HCT116 (cell line): ENCODE data around the gene FAN1. TPM values are rescaled to one million over a fixed set of nuclear protein-coding genes. Genes with fewer than 3 reads are reported as not detected.

Experiments used
- ATAC-seq: fragments of 200-7000 bp; cut with Tn5 transposase; 2 replicates; pipeline ENCODE4 v1.9.1; 2020; ENCODE audit warnings: mild to moderate bottlenecking, moderate library complexity
- BruUV-seq: library from RNA; stranded (reverse); fragments of 400-500 nt; replicated peaks from 2 replicates; lab custom pipeline; 2021; lab: Mats Ljungman, UMichigan
- CTCF ChIA-PET: fragments of 300-600 bp; sonication (Branson Sonifier 250); formaldehyde crosslinking; loops from one replicate; lab custom pipeline; 2021; ENCODE audit warnings: antibody characterized with exemption; lab: Charles Lee
- POLR2A ChIA-PET: fragments of 300-600, 350-600 bp; sonication (Branson Sonifier 250); formaldehyde crosslinking; loops from one replicate; lab custom pipeline; 2021; ENCODE audit warnings: antibody characterized with exemption; lab: Charles Lee
- RAD21 ChIA-PET, 2 experiments: fragments of 300-600 bp; sonication (Branson Sonifier 250); formaldehyde crosslinking; loops; one replicate each; lab custom pipeline; 2023; ENCODE audit warnings: low total read pairs in 2 of 2; ENCODE audit not compliant: uncharacterized antibody in 2 of 2, unreplicated experiment in 2 of 2, low non-redundant PET in 1 of 2; lab: Charles Lee
- DNase-seq: peaks from one replicate; pipeline ENCODE4 v3.0.0-alpha.2; 2010; ENCODE audit warnings: low read depth, low spot score
- H2AFZ ChIP-seq: fragments of 200-600 bp; shearing (Covaris generic), sonication (generic); 2 replicates; pipeline ENCODE4 v1.6.1; 2017; ENCODE audit warnings: low read depth, mixed run types, mixed read lengths, antibody characterized with exemption, low read length; ENCODE audit not compliant: poor library complexity, severe bottlenecking
- H3K27ac ChIP-seq: 2 replicates; pipeline ENCODE4 v1.5.1; 2012; ENCODE audit warnings: low read depth, low read length
- H3K27me3 ChIP-seq: fragments of 200-600 bp; sonication (generic); 2 replicates; pipeline ENCODE4 v1.6.1; 2016; ENCODE audit warnings: mixed run types, low read length, mixed read lengths; ENCODE audit not compliant: insufficient read depth
- H3K36me3 ChIP-seq, 2 experiments: fragments of 200-500 bp in 1 of 2; fragments of 200-600 bp in 1 of 2; sonication (Bioruptor generic) in 1 of 2; sonication (generic) in 1 of 2; 2 replicates each; pipeline versions ENCODE4 v1.5.1 to v1.6.1; 2014 to 2016; ENCODE audit warnings: low read length in 2 of 2, inconsistent platforms in 1 of 2, mixed read lengths in 1 of 2, mixed run types in 1 of 2; ENCODE audit not compliant: insufficient read depth in 2 of 2, control insufficient read depth in 1 of 2
- H3K4me1 ChIP-seq, 2 experiments: fragments of 200-600 bp in 1 of 2; sonication (generic) in 1 of 2; 2 replicates each; pipeline versions ENCODE4 v1.5.1 to v1.6.1; 2012 to 2017; ENCODE audit warnings: low read length in 2 of 2, inconsistent platforms in 1 of 2, mild to moderate bottlenecking in 1 of 2, mixed read lengths in 1 of 2, mixed run types in 1 of 2, moderate library complexity in 1 of 2; ENCODE audit not compliant: insufficient read depth in 2 of 2, control insufficient read depth in 1 of 2
- H3K4me2 ChIP-seq: fragments of 200-600 bp; sonication (generic); 2 replicates; pipeline ENCODE4 v1.6.1; 2017; ENCODE audit warnings: mixed run types, low read length, mixed read lengths
- H3K4me3 ChIP-seq, 2 experiments: fragments of 200-600 bp in 1 of 2; sonication (generic) in 1 of 2; replicated peaks in 1 of 2; 2 replicates each; pipeline ENCODE4 v1.5.1; 2011 to 2016; ENCODE audit warnings: low read length in 2 of 2, control low read depth in 1 of 2, low read depth in 1 of 2, mild to moderate bottlenecking in 1 of 2, mixed read lengths in 1 of 2, mixed run types in 1 of 2
- H3K79me2 ChIP-seq: fragments of 200-600 bp; sonication (generic); 2 replicates; pipeline ENCODE4 v1.6.1; 2017; ENCODE audit warnings: mild to moderate bottlenecking, mixed run types, low read length, moderate library complexity, mixed read lengths; ENCODE audit not compliant: insufficient read depth
- H3K9ac ChIP-seq: fragments of 200-600 bp; sonication (generic); 2 replicates; pipeline ENCODE4 v1.6.1; 2016; ENCODE audit warnings: low read length, mixed read lengths
- H3K9me2 ChIP-seq: fragments of 200-600 bp; sonication (generic), shearing (Covaris generic); 2 replicates; pipeline ENCODE4 v1.6.1; 2017; ENCODE audit warnings: mixed run types, mild to moderate bottlenecking, moderate library complexity; ENCODE audit not compliant: insufficient read depth
- H3K9me3 ChIP-seq, 2 experiments: fragments of 200-500 bp in 1 of 2; fragments of 200-600 bp in 1 of 2; sonication (Bioruptor generic) in 1 of 2; sonication (generic) in 1 of 2; 2 replicates each; pipeline ENCODE4 v1.6.1; 2014 to 2017; ENCODE audit warnings: low read length in 2 of 2, mixed read lengths in 2 of 2, inconsistent platforms in 1 of 2, low read depth in 1 of 2, mild to moderate bottlenecking in 1 of 2, mixed run types in 1 of 2, moderate library complexity in 1 of 2; ENCODE audit not compliant: control insufficient read depth in 1 of 2, insufficient read depth in 1 of 2
- H4K20me1 ChIP-seq: fragments of 200-600 bp; sonication (generic), shearing (Covaris generic); 2 replicates; pipeline ENCODE4 v1.6.1; 2017; ENCODE audit warnings: mixed run types, mild to moderate bottlenecking, moderate library complexity; ENCODE audit not compliant: insufficient read depth
- CBX3 ChIP-seq: IDR thresholded peaks from 2 replicates; pipeline ENCODE4 v1.6.1; 2012; ENCODE audit warnings: low read depth
- CEBPB ChIP-seq: IDR thresholded peaks from 2 replicates; pipeline ENCODE4 v1.6.1; 2012; ENCODE audit warnings: low read depth
- EGR1 ChIP-seq: IDR thresholded peaks from 2 replicates; pipeline ENCODE4 v1.6.1; 2012; ENCODE audit warnings: low read depth
- ELF1 ChIP-seq: IDR thresholded peaks from 2 replicates; pipeline ENCODE4 v1.6.1; 2012; ENCODE audit warnings: low read depth, borderline replicate concordance
- FOSL1 ChIP-seq: IDR thresholded peaks from 2 replicates; pipeline ENCODE4 v1.6.1; 2012; ENCODE audit warnings: low read depth
- JUND ChIP-seq: IDR thresholded peaks from 2 replicates; pipeline ENCODE4 v1.6.1; 2012
- POLR2A ChIP-seq: IDR thresholded peaks from 2 replicates; pipeline ENCODE4 v1.7.0; 2011; ENCODE audit warnings: borderline replicate concordance; ENCODE audit not compliant: insufficient read depth, insufficient read length; ENCODE audit errors: extremely low read depth
- RAD21 ChIP-seq: IDR thresholded peaks from 2 replicates; pipeline ENCODE4 v1.6.1; 2012; ENCODE audit warnings: low read depth, mild to moderate bottlenecking
- SIN3A ChIP-seq: IDR thresholded peaks from 2 replicates; pipeline ENCODE4 v1.6.1; 2012; ENCODE audit warnings: low read depth
- SP1 ChIP-seq: IDR thresholded peaks from 2 replicates; pipeline ENCODE4 v1.6.1; 2012; ENCODE audit warnings: low read depth
- SRF ChIP-seq: IDR thresholded peaks from 2 replicates; pipeline ENCODE4 v1.6.1; 2012; ENCODE audit warnings: low read depth
- YY1 ChIP-seq: IDR thresholded peaks from 2 replicates; pipeline ENCODE4 v1.6.1; 2011; ENCODE audit warnings: low read length, low read depth, moderate library complexity, mild to moderate bottlenecking; ENCODE audit not compliant: insufficient replicate concordance; ENCODE audit errors: extremely low read depth
- ZFX ChIP-seq: fragments of 450-650 bp; IDR thresholded peaks from 2 replicates; pipeline ENCODE4 v1.6.1; 2017
- ZNF274 ChIP-seq: fragments of 200-500 bp; sonication (Bioruptor generic); IDR thresholded peaks from 2 replicates; pipeline ENCODE4 v1.6.1; 2014; ENCODE audit warnings: mild to moderate bottlenecking, low read depth, low read length, inconsistent platforms
- intact Hi-C: fragments of 100-400 bp; cut with micrococcal nuclease; formaldehyde crosslinking; loops from 2 replicates; pipeline ENCODE4 v1.10.0; 2022
- total RNA-seq: library from RNA; stranded (reverse); gene quantifications from one replicate; pipeline ENCODE4 v1.2.1, GENCODE V29; 2021; ENCODE audit not compliant: unreplicated experiment
- TF ChIP-seq, protein P1 (sequence below): IDR thresholded peaks from 2 replicates; pipeline ENCODE4 v1.6.1; 2012
- TF ChIP-seq, protein P2 (sequence below): IDR thresholded peaks from 2 replicates; pipeline ENCODE4 v1.6.1; 2012; ENCODE audit warnings: low read depth
- TF ChIP-seq, protein P3 (sequence below): IDR thresholded peaks from 2 replicates; pipeline ENCODE4 v1.6.1; 2012

The FAN1 gene
- total RNA-seq, 1 experiment from 2014 or later, result 17.4 TPM

DNA sequence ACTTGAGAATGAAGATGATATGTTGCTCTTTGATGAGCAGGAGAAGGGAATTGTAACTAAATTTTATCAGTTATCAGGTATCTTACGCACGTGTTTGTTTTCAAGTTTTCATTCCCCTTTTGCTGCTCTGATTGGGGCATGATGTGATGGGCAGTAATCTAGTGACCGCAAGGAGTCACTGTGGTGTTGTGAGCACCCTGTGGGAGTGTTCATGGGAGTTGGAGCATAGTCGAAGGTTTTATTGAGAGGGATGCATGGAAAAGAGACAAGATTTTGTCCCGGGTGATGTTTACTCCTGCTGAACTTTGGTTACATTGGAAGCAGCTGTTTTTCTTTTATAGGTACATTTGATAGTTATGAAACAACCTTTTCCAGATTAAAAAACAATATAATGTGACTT lies 2.1 kb downstream of the FAN1 start:
- Histone ChIP-seq H4K20me1 (no peaks in the 10 kb centered on the region), H3K9me2 (no peaks in the 10 kb centered on the region), H3K79me2 (no peaks in the 10 kb centered on the region; the same call in 1 of the 2 replicates), H3K4me1 (peaks cover 5 to 16% of the 10 kb centered on the region in 2 experiments; a peak in 3 of 4 replicates), H3K9me3 (no peaks in the 10 kb centered on the region), H3K27me3 (no peaks in the 10 kb centered on the region), H3K9ac (no peak overlapping the region), H3K4me3 (no peak overlapping the region), H3K27ac (no peak overlapping the region), H3K36me3 (peaks cover 0 to 4% of the 10 kb centered on the region in 2 experiments; a peak in 2 of 4 replicates), H2AFZ (no peak overlapping the region), H3K4me2 (no peak overlapping the region)
- TF ChIP-seq POLR2A (no peak), JUND (no peak), YY1 (no peak), EGR1 (no peak), SIN3A (no peak), FOSL1 (no peak), ZNF274 (no peak), SRF (no peak), ELF1 (no peak), SP1 (no peak), CBX3 (no peak), ZFX (no peak)
- TF ChIP-seq, protein P1, sequence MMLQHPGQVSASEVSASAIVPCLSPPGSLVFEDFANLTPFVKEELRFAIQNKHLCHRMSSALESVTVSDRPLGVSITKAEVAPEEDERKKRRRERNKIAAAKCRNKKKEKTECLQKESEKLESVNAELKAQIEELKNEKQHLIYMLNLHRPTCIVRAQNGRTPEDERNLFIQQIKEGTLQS, result no peak
- no TSS peak for BruUV-seq
- CTCF ChIA-PET, result no interaction called here
- ATAC-seq (no peak), DNase-seq (no peak)
- intact Hi-C loops, result no loop called here
- RAD21 ChIA-PET, result no interaction called here
- POLR2A ChIA-PET, result no interaction called here

DNA sequence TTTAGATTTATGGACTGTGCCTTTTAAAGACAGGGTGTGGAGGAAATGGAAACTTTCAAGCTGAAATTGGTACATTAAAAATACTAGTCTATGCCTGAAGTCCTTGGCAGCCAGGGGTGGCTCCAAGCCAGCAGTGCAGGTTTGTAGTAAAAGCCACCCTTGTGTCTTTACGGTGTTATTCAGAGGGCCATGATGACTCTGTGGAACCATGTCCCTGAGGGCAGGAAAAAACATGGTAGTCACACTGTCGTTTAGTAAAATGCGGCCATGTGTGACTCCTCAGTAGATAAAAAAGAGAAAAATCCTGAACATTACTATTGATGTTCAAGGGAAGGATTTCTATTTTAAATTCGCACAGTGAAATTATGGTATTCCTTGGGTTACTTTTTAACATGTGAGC lies 2.7 kb downstream of the FAN1 start:
- ChIA-PET CTCF (no interaction called here), POLR2A (no interaction called here), RAD21 (no interaction called here)
- Histone ChIP-seq H3K36me3 (peaks cover 0 to 9% of the 10 kb centered on the region in 2 experiments; a peak in 2 of 4 replicates), H3K27me3 (no peaks in the 10 kb centered on the region), H2AFZ (no peak overlapping the region), H3K79me2 (no peaks in the 10 kb centered on the region; the same call in 1 of the 2 replicates), H4K20me1 (no peaks in the 10 kb centered on the region), H3K27ac (no peak overlapping the region), H3K4me1 (peaks cover 5 to 16% of the 10 kb centered on the region in 2 experiments; a peak in 3 of 4 replicates), H3K9me3 (no peaks in the 10 kb centered on the region), H3K4me3 (no peak overlapping the region), H3K9me2 (no peaks in the 10 kb centered on the region)
- no TSS peak for BruUV-seq
- DNase-seq, result no peak
- intact Hi-C loops, result no loop called here
- ATAC-seq, result no peak
- TF ChIP-seq, protein P2, sequence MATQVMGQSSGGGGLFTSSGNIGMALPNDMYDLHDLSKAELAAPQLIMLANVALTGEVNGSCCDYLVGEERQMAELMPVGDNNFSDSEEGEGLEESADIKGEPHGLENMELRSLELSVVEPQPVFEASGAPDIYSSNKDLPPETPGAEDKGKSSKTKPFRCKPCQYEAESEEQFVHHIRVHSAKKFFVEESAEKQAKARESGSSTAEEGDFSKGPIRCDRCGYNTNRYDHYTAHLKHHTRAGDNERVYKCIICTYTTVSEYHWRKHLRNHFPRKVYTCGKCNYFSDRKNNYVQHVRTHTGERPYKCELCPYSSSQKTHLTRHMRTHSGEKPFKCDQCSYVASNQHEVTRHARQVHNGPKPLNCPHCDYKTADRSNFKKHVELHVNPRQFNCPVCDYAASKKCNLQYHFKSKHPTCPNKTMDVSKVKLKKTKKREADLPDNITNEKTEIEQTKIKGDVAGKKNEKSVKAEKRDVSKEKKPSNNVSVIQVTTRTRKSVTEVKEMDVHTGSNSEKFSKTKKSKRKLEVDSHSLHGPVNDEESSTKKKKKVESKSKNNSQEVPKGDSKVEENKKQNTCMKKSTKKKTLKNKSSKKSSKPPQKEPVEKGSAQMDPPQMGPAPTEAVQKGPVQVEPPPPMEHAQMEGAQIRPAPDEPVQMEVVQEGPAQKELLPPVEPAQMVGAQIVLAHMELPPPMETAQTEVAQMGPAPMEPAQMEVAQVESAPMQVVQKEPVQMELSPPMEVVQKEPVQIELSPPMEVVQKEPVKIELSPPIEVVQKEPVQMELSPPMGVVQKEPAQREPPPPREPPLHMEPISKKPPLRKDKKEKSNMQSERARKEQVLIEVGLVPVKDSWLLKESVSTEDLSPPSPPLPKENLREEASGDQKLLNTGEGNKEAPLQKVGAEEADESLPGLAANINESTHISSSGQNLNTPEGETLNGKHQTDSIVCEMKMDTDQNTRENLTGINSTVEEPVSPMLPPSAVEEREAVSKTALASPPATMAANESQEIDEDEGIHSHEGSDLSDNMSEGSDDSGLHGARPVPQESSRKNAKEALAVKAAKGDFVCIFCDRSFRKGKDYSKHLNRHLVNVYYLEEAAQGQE, result no peak
- TF ChIP-seq POLR2A, result no peak
- TF ChIP-seq, protein P3, sequence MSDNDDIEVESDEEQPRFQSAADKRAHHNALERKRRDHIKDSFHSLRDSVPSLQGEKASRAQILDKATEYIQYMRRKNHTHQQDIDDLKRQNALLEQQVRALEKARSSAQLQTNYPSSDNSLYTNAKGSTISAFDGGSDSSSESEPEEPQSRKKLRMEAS, result no peak
- TF ChIP-seq SRF, result no peak
- no peak for TF ChIP-seq RAD21
- TF ChIP-seq YY1, result no peak
- TF ChIP-seq CEBPB, result no peak
- no peak for TF ChIP-seq FOSL1
- TF ChIP-seq, all 23 proteins: peak for 0
- no peak overlapping the region for H3K4me2 ChIP-seq
- no peak overlapping the region for H3K9ac ChIP-seq
